HG02642 (cell line): ENCODE data around the gene ZNF618.

ENCODE experiments used
- ATAC-seq: cut with Tn5 transposase; IDR thresholded peaks from one replicate; pipeline ENCODE4 v1.9.1; 2021; ENCODE audit warnings: mild to moderate bottlenecking; ENCODE audit not compliant: unreplicated experiment, poor library complexity

The ZNF618 gene

GRCh38 chr9:113882636-113883164 is 6.6 kb downstream of the ZNF618 start:
- ATAC-seq, result no peak

DNA sequence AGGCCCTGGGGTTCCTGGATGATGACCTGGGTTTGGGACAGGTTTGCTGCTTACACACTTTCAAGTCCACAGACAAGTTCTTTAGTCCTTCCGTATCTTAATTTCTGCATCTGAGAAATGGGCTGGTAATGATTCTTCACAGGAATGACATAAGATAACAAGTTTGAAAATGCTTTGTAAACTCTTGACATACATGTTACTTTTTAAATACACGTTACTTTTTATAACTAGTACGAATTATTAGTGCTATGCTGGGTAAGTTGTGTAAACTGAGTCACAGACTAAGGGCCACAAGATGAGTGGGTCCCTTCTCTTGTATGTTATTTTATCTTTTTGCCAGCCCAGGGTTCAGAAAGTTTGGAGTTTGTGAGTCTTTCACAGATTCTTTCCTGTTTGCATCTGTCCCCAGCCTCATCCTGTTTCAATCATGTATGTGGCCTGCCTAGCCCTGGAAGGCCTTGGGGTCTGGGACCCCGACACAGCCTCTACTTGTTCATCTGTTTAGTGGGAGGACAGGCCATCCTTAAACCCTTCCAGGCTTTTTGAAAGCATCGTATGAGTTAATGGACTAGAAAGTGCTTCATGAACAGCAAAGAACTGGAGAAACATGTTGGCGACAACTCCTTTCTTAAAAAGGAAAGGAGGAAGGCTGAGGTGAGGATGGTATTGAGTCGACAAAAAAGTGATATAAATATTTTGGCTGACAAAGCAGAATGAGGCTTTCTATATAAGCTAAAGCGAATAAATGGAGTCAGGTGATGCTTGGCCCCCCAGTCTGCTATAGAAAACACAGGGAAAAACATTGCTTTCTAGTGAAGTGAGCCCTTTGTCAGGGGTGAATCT is 9.3 kb downstream of the ZNF618 start:
- ATAC-seq, result no peak

- no peak for ATAC-seq
Observed at GRCh38 chr9:113886026-113886369, 9.9 kb downstream of the ZNF618 start.

- no peak for ATAC-seq
Observed at GRCh38 chr9:113886466-113886865, 10.4 kb downstream of the ZNF618 start.

GRCh38 chr9:113886933-113887332 is 10.8 kb downstream of the ZNF618 start:
- ATAC-seq, result no peak

GRCh38 chr9:113887436-113887835 is 11.3 kb downstream of the ZNF618 start:
- ATAC-seq, result no peak

DNA sequence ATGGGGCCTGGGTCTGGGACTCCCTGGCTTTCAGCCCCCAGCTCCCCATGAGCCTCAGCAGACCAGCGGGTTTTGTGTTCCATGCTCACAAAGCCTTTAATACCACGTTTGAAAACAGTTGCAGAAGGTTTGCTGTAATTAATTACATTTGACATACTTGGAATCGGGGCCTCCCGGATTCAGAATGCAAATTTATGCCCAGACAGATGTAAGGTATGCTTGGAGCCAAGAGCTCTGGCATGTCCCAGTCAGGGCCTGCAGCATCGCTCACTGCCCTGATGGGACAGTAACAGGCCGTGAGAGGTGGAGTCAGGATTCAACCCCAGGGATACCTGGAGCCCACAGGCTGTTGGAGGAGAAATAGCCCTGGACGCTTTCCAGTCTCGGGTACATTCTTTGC is 12.2 kb downstream of the ZNF618 start:
- ATAC-seq, result no peak

DNA sequence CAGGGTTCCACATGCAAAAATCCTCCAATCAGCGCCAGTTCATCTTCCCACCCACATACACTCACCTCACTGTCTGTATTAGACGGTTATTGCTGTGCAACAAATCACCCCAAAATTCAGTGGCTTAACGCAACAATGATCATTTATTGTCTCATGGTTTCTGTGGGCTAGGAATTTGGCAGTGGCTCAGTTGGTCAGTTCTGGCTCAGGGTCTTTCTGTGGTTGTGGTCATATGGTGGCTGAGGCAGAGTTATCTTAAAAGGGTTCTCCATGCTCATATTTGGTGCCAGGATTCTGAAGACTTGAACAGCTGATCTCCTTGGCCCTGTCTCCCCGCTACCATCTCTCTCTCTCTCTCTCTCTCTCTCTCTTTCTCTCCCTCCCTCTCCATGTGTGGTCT is 12.9 kb downstream of the ZNF618 start:
- no peak for ATAC-seq

GRCh38 chr9:113890704-113891103 is 14.6 kb downstream of the ZNF618 start:
- no peak for ATAC-seq

- no peak for ATAC-seq
Observed at GRCh38 chr9:113892861-113893491, 16.9 kb downstream of the ZNF618 start.

DNA sequence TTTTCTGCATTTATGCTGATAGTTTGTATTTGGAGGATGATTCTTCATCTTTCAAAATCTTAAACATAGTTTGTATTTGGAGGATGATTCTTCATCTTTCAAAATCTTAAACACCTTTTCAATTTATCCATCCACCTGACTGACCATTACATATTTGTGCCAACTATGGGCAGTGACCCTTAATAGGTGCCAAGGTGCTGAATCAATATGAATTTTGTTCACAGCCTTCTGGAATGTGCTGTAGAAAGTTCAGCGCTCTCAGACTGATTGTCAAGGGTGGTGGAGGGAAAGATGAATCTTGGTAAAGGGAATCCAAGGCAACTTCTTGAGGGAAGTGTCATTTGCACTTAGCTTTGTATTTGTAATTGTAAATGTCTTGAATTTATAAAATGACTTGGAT is 18.1 kb downstream of the ZNF618 start:
- no peak for ATAC-seq

DNA sequence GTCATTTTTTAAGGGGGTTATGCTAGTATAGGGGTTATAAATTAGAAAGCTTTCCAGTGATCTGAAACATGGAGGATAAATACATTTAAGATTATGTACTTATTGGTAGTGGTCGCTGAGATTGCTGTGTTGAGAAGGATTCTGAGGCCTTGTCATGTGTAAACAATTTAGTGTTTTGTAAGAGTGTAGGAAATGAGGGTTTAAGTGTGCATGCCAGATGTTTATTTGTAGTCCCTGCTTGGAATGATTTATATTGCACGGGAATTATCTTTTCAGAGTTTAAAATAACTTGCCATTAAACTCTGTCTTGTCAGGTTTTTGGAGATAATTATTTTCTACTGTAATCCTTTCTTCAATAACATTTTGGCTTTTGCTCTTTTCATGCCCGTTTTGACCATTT is 19.4 kb downstream of the ZNF618 start:
- no peak for ATAC-seq

DNA sequence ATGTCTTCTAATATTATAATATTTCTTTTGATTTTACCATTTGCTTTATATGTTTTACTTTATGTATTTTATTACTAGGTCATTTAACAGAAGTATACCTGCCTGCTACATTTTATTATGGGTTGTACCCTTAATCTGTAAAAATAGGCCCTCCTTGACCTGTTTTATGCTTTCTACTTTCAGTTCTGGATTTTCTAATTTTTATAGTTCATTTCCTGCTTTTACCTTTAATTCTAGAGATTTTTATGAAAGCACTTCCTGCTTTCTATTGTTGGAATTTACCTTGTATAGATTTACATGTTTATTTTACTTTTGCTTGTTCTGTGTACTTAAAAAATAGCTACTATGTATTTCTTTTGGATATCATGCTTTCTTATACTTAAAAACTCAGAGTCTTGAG is 20.6 kb downstream of the ZNF618 start:
- ATAC-seq, result no peak

GRCh38 chr9:113898151-113898550 is 22.0 kb downstream of the ZNF618 start:
- ATAC-seq, result no peak

DNA sequence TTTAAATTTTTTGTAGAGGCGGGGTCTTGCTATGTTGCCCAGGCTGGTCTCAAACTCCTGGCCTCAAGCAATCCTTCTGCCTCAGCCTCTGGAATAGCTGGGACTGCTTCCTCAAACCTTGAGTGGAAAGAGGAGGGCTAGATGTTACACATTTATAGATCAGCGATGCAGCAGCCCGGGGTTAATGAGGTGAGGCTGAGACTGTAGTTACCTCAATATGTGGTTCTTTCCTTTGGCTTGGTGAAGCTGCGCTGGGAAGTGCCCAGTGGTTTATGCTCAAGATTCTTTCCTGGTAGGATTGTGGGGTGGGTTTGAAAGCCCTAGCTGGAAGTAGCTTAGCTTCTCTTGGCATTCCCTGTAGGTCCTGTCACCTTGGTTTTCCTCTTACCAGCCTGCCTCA is 22.5 kb downstream of the ZNF618 start:
- no peak for ATAC-seq

- no peak for ATAC-seq
Observed at GRCh38 chr9:113899205-113899604, 23.1 kb downstream of the ZNF618 start.

- no peak for ATAC-seq
Observed at GRCh38 chr9:113901221-113901688, 25.1 kb downstream of the ZNF618 start.

- no peak for ATAC-seq
Observed at GRCh38 chr9:113903514-113904077, 27.5 kb downstream of the ZNF618 start.

GRCh38 chr9:113906411-113907110 is 30.5 kb downstream of the ZNF618 start:
- ATAC-seq, result no peak

GRCh38 chr9:113907282-113907681 is 31.2 kb downstream of the ZNF618 start:
- ATAC-seq, result no peak

- ATAC-seq, result no peak
Observed at GRCh38 chr9:113909421-113909820, 33.3 kb downstream of the ZNF618 start.
